ENCODE measurements around the gene HECTD2.
A peak's percentile ranks its signal among the peaks of the same experiment; 100 is the strongest.
"Not testable (repeated sequence)": the region's sequence is repeated elsewhere in the genome, so short reads cannot be mapped to it uniquely, and the experiment has no call there.

HECTD2 gene, protein sequence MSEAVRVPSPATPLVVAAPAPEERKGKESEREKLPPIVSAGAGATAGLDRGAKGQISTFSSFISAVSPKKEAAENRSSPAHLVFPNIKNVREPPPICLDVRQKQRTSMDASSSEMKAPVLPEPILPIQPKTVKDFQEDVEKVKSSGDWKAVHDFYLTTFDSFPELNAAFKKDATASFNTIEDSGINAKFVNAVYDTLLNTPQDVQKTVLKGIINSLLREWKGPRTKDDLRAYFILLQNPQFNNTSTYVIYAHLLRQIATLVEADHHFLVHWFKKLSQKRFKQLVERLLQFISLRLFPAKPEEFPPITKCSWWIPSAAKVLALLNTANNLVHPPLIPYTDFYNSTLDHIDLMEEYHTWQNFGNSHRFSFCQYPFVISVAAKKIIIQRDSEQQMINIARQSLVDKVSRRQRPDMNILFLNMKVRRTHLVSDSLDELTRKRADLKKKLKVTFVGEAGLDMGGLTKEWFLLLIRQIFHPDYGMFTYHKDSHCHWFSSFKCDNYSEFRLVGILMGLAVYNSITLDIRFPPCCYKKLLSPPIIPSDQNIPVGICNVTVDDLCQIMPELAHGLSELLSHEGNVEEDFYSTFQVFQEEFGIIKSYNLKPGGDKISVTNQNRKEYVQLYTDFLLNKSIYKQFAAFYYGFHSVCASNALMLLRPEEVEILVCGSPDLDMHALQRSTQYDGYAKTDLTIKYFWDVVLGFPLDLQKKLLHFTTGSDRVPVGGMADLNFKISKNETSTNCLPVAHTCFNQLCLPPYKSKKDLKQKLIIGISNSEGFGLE

DNA sequence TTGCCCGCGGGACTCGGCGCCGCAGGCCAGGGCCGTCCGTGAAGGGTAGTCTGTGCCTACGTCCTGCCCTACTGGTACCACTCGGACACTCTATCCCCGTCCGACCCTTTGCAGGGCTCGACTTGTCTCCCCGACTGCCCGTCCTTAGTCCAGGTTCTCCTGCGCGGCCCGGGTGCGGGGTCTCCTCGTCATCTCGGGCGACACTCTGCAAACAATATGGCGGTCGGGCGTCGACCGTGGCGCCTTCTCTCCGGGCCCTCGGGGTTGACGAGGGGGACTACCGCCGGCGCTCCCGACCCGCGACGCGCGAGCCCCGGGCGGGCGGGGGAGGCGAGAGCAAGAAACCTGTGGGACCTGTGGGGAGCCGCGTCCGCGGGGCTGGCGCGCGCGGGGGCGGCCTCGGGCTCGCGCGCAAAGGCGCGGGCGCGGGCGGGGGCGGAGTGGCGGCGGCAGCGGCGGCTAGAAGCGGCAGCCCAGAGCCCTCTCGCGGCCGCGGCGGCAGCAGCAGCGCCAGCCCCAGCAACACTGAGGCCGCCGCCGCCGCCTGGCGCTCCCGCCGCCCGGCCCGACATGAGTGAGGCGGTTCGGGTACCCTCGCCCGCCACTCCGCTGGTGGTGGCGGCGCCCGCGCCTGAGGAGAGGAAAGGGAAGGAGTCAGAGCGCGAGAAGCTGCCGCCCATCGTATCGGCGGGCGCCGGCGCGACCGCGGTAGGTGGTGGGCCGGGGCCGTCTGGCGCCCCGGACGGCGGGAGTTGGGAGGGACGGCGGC lies at the start of gene HECTD2:
Gene HECTD2, plus strand, starts transcription at position 476 of the 769 bp plus-strand sequence. Its CDS starts 95 bp downstream, at position 571.
- DNase-seq, result peak; percentile 80

DNA sequence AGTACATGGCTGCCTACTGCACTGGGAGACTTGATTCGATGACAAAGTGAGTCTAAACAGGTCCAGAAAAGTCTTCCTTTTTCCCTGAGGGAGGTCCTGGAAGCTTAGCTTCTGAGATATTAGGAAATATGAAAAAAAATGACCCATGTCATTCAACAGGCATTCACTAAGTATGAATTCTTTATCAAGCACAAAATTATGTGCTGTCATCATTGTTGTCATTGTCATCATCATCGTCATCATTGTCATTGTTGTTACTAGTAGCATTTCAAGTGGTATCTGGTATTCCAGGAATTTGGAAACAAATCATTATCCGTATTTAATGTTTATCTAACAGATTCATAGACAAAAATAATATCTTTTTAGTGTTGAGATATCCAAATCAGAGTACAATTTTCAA lies 49.7 kb upstream of the HECTD2 start:
- DNase-seq, result peak; percentile 65

DNA sequence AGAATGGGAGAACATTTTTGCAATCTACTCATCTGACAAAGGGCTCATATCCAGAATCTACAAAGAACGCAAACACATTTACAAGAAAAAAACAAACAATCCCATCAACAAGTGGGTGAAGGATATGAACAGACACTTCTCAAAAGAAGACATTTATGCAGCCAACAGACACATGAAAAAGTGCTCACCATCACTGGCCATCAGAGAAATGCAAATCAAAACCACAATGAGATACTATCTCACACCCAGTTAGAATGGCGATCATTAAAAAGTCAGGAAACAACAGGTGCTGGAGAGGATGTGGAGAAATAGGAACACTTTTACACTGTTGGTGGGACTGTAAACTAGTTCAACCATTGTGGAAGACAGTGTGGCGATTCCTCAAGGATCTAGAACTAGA lies 44.6 kb upstream of the HECTD2 start:
- not testable (repeated sequence) for DNase-seq

DNA sequence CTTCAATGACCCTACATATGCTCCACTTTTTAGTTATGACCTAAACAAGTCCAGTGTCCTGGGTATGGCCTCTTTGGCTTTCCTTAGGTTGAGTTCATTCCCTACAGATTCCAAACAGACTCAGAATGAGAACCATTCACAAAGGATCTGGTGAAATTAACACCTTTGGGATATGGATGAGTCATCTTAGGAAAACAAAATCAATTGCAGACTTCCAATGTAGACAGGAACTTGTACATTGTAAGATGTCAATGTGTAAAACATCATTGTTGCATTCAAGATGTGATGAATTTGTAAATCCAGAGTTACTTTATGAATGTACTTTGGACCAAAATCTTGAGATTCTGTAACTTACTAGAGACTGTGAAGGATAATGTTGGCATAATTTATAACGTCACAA lies 43.4 kb upstream of the HECTD2 start:
- no peak for DNase-seq

DNA sequence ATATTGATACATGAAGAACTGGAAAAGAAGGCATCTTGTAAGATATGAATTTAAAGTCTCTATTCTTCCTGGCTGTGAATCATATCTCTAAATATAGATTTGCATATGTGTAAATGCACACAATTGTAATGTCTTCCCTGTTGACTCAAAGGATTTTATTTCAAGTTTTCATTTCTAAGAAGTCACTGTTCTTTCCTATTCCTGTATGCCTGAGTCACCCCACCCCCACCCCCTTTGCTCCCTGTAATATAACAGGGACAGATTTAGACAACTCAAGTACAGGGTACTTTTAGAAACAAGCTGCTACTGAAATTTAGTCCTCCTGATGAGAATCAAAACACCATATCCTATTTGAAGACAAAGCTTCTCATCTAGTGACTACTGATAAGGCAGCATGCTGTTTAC lies 43.0 kb upstream of the HECTD2 start:
- DNase-seq, result no peak

DNA sequence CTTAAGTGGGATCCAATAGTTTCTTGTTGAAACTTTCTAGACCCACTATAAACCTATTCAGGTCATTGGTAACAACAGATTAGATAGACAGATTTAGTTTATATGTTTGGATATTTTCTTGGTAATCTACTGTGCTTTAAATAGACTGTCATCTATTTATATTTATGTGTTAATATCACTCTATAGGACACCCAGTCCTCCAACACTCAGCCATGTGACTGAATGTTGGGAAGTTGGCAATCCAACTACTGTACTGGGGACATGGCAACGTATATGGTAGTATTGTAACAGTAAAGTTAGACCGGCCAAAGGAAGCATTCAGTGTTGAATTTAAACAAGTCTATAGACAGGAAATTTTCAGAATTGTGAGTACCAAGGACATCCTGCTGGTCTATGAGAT lies 42.6 kb upstream of the HECTD2 start:
- no peak for DNase-seq

DNA sequence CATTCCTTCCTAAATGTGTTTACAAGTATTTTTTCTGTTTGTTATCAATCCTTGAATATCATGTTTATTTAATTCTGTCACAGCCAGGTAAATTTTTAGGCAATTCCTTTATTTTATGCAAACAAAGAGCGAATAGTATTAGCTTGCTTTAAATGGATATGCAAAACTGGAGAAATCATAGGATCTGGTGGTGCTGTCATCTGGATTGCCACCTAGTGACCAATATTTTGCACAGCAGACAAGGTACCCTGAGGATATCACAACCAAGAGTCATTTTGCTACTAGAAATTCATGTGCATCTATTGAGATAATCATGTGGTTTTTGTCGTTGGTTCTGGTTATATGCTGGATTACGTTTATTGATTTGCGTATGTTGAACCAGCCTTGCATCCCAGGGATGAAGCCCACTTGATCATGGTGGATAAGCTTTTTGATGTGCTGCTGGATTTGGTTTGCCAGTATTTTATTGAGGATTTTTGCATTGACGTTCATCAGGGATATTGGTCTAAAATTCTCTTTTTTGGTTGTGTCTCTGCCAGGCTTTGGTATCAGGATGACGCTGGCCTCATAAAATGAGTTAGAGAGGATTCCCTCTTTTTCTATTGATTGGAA lies 40.1 kb upstream of the HECTD2 start:
- peak; percentile 38 for DNase-seq

DNA sequence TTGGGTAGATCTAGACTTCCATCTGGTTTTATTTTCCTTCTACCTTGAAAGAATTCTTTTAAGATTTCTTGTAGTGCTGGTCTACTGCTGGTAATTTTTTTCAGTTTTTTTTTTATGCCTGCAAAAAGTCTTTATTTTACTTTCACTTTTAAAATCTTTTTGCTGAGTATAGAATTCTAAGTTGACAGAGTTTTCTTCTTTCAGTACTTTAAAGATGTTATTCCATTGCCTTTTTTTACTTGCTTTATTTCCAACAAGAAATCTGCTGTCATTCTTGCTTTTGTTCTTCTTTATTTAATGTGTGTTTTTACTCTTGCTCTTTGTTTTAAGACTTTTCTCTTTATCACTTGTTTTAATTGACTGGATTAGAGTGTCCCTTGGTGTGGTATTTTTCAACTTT lies 36.1 kb upstream of the HECTD2 start:
- no peak for DNase-seq

DNA sequence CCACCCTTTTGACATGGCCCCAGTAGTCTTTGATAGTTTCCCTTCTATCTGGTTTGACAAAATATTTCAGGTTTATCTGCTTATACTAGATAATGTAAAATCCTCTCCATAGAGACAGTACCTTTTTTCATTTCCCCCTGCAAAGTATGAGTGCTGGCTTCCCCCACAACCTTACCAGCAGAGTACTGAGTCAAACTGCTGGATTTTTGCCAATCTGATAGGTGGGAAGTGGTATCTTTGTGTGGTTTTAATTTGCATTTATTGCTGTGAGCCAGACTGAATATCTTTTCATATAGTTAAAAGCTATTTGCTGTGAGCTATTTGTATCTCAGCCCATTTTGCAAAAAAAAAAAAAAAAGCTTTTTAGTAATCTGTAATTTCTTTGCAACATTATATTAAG lies 32.1 kb upstream of the HECTD2 start:
- DNase-seq, result peak; percentile 38

DNA sequence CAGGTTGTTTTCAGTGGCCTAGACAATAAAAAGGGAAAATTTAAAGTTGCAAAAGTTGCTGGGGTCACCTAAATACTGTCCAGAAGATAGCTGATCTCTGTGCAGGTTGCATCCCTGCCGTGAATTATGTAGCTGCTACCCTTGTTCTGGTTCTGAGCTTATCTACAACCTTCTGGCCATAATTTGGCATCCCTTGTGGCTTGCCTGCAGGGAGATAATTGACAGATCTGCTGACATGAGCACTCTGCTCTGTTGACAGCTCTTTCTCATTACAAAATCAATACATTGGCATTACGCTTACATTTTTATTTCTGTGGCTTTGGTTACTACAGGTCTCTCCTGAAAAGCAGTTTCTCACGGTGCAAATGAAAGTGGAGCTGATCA lies 29.3 kb upstream of the HECTD2 start:
- no peak for DNase-seq

DNA sequence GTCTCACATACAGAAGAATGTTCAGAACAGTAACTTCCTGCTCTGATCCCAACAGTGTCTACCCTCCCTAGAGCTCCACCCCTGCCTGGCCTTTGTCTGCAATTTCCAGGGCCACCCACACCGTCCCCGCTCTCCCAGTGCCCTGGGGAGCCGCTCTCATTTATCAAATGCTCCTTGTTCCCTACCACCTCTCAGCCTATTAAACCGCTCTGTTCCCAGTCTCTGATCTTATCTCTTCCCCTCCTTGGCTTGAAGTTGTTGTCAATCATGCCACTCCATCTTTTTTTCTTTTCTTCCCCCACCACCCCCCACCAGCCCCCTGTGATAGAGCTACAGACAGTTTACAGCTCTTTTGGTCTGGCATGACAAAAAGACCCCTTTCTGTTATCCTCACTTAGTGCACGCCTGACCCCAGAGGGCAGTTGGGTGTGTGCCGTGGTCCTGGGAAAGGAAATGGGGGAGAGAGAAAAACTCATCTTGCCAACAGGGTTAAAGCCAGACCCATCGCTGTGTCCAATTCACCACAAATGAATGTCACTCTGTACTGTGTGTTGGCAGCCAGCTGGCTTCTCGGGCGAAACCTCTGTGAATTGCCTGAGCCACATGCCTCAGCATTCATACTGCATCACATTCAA lies 28.8 kb upstream of the HECTD2 start:
- DNase-seq, result no peak

DNA sequence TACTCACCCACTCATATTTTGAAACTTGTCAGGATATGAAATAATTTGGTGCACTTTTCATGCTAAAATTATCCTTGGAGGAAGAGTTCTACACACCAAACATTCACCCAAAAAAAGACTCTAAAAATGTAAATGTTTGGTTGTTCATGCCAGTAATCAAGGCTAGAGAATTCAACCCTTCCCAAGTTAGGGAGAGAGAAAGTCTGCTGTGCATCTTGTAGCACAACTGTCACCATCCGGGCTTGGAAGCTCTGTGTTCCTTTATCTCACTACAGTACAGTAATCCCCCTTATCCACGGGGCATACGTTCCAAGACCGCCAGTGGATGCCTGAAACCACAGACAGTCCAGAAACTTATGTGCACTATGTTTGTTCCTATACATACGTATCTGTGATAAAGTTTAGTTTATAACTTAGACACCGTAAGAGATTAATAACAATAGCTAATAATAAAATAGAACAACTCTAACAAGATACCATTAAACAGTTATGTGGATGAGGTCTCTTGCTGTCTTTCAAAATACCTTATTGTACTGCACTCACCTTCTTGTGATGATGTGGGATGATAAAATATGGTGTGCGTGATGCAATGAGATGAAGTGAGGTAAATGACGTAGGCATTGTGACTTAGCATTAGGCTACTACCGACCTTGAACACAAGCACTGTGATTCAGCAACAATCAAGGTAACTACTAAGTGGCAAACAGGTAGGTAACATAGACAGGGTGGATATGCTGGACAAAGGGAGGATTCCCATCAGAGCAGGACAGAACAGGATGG lies 24.6 kb upstream of the HECTD2 start:
- no peak for DNase-seq

DNA sequence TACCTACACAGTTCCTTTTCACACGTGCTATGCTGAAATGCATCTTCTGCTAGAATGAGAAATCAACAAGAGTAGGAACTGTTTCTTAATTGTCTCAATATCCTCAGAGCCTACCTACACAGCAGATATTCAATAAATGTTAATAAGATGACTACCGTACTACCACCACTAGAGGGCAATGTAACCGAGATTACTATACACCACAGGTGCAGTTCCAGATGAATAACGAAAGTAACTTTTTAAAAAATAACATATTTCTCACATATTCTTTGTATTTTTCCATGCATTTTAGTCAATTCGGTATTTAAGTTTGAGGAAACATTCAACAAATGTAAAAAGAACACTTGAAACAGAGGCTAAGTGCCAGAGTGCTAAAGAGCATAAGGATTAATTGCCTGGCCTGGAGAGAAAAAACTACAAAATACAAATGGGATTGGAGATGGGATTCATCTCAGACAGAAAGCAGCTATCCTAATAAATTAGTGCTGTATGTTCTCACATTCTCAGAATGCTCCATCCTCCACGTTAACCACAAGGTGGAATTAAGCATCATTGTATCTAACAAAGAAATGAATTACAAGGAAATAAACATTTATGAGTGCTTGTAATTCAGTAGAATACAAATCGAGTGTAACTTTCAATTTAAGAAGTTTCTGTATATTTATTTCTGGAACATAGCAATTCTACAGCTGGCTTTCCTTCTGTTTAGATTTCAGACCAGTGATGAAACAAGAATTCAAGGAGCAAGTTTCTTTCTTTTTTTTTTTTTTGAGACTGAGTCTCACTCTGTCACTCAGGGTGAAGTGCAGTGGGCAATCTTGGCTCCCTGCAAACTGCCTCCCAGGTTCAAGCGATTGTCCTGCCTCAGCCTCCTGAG lies 20.3 kb upstream of the HECTD2 start:
- peak; percentile 62 for DNase-seq

DNA sequence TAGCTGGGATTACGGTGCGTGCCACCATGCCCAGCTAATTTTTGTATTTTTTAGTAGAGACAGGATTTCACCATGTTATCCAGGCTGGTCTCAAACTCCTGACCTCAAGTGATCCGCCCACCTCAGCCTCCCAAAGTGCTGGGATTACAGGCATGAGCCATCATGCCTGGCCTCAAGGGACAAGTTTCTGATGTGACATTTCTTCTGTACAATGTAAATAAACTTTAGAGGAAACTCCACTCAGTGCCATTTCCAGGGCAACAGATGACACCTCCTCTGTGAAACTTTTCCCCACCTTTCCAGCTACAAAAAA lies 19.7 kb upstream of the HECTD2 start:
- DNase-seq, result not testable (repeated sequence)

DNA sequence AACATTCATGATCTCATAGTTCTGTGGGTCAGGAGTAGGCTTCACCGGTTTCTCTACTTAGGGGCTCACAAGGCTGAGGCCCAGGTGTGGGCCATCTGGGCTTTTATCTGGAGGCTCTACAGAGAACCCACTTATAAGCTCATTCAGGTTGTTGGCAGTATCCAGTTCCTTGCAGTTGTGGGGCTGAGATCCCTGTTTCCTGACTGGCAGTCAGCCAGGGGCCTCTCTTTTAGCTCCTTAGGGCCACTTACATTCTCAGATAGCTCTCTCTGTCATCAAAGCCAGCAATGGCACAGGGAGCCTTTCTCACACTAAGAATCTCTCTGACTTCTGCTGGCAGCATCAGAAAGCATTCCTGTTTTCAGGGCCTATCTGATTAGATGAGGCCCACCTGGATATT lies 18.2 kb upstream of the HECTD2 start:
- no peak for DNase-seq

DNA sequence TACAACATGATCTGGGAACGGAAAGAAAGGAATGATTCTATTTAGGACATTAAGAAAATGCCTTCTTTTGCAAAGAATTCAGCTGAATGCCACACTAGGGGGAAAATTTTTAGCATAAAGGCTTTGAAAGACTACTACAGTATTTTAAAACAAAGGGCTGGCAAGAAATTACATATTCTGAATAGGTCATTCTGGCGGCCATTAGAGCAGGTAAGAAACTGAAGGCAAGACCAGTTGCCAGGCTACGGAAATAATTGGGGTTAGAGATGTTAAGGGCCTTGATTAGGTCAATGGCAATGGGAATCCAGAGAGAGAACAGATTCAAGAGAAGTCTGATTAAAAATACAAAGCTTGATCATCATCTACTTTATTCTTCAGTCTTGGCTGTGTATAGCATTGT lies 3.8 kb upstream of the HECTD2 start:
- no peak for DNase-seq

DNA sequence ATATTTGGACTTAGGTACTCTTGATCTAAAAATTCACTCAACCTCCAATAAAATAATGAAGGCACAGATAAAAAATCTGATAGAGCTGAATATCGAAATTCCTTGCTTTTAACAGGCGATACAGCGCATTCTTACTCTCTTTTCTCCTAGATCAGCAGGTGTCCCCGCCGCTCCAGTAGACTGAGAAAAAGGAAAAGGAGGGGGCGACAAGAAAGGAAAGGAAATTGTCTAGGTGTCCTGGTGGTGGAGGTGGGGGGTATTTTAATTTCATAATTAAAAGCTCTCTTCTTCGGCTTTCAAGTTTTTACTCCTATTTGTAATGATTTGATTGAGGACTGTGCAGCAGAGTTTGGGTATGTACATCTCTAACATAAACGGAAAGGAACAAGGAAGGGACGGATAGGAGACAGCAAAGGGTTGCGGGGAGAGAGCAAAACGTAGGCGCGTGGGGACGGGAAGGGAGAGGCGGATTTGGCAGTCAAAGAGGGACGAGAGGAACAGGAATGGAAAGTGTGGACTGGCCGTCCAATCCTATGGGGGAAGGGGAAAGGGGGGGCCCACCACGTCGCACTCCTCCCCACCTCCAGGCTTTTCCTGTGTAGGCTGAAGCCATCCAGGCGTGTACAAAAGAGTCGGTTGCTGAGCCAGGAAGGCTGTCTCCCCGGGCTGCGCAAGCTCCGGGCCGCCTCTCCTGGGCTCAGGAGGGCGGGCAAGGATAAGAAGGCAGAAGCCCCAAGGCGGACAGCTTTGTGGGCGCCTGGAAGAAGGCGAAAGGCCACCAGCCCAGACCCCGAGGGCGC lies 875 bp upstream of the HECTD2 start:
- peak; percentile 85 for DNase-seq

DNA sequence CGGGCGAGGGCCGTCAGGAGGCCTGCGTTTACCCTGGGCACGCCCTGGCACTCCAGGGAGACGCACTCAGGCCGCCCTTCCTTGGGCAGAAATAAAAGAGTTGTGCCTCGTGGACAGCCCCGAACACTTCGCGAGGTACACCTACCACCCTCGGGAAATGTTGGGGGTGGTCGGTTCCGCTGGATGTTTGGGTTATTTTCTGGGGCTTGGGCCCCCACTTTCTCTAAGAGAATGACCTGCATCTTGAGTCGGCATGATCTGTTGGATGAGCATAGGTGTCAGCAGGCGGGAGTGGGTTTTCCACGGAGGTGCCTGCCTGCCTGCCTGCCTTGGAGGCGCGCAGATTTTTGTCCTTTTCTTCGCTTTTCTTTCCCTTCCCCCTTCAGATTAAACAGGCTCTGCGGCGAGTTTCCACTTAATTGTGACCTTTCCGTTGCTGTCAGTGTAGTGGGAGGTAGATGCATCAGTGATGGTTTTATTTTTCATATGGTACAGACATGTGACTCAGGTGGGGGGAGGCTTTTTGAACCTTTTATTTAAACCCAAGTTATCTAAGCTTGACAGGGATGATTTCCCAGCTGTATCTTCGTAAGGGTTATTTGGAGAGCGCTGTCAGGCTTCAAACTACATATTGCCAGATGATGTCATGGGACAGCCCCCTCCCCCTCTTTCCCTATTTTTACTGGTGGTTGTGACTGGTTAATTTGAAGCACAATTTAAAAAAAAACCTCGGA lies 661 bp downstream of the HECTD2 start:
- peak; percentile 38 for DNase-seq

DNA sequence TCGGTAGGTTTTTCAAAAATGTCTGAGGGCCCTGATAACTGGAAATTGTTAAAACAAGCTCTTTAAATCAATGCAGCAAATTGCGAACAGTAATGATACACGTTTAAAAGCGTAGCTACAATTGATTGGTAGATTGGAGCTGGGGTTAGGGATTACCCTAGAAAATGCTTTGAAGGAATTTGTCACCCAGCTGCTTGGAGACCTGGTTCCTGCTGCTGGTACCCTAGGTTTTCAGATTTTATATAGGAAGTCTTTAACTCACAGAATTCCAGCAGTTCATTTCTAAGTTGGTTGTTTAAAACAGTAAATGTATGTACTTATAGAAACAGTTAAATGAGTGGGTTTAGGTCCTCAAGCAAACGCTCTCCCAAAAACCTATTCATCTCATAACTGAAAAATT lies 1.5 kb downstream of the HECTD2 start:
- no peak for DNase-seq
